ENCODE results near the gene SPDEF.

SPDEF gene

GRCh38 chr6:34562861-34563512 is 6.9 kb upstream of the SPDEF start:
- DNase-seq (ENCODE audit: low read depth) = no peak

- DNase-seq (ENCODE audit: low read depth) = no peak
Measured at GRCh38 chr6:34562350-34562749, 6.2 kb upstream of the SPDEF start.

- DNase-seq (ENCODE audit: low read depth) = no peak
Measured at GRCh38 chr6:34561227-34561530, 5.0 kb upstream of the SPDEF start.

- no peak for DNase-seq (ENCODE audit: low read depth)
Measured at GRCh38 chr6:34560366-34561226, 4.5 kb upstream of the SPDEF start.

GRCh38 chr6:34559651-34560365 is 3.7 kb upstream of the SPDEF start:
- DNase-seq (ENCODE audit: low read depth) = no peak

GRCh38 chr6:34558172-34558714 is 2.1 kb upstream of the SPDEF start:
- no peak for DNase-seq (ENCODE audit: low read depth)

- DNase-seq (ENCODE audit: low read depth) = no peak
Measured at GRCh38 chr6:34557228-34557627, 1.1 kb upstream of the SPDEF start.

- no peak for DNase-seq (ENCODE audit: low read depth)
Measured at GRCh38 chr6:34556493-34556892, 364 bp upstream of the SPDEF start.

- DNase-seq (ENCODE audit: low read depth) = no peak
Measured at GRCh38 chr6:34555328-34555727, 801 bp downstream of the SPDEF start.

GRCh38 chr6:34555007-34555322 is 1.2 kb downstream of the SPDEF start:
- no peak for DNase-seq (ENCODE audit: low read depth)

GRCh38 chr6:34554291-34555006 is 1.7 kb downstream of the SPDEF start:
- DNase-seq (ENCODE audit: low read depth) = no peak

- no peak for DNase-seq (ENCODE audit: low read depth)
Measured at GRCh38 chr6:34553750-34554149, 2.4 kb downstream of the SPDEF start.

- DNase-seq (ENCODE audit: low read depth) = no peak
Measured at GRCh38 chr6:34553146-34553545, 3.0 kb downstream of the SPDEF start.

GRCh38 chr6:34552620-34553019 is 3.5 kb downstream of the SPDEF start:
- DNase-seq (ENCODE audit: low read depth) = no peak

GRCh38 chr6:34551720-34552119 is 4.4 kb downstream of the SPDEF start:
- DNase-seq (ENCODE audit: low read depth) = no peak

- DNase-seq (ENCODE audit: low read depth) = no peak
Measured at GRCh38 chr6:34549804-34550202, 6.3 kb downstream of the SPDEF start.

- DNase-seq (ENCODE audit: low read depth) = no peak
Measured at GRCh38 chr6:34549026-34549803, 6.9 kb downstream of the SPDEF start.

GRCh38 chr6:34547701-34548644 is 8.2 kb downstream of the SPDEF start:
- DNase-seq (ENCODE audit: low read depth) = no peak

- no peak for DNase-seq (ENCODE audit: low read depth)
Measured at GRCh38 chr6:34546551-34547321, 9.4 kb downstream of the SPDEF start.
